Endodermal cell (in vitro differentiated cells): ENCODE results near the gene MAP2K3. TPM values are rescaled to one million over a fixed set of nuclear protein-coding genes. Genes with fewer than 3 reads are reported as not detected.

Experiments
- DNase-seq: peaks from one replicate; pipeline ENCODE4 v3.0.0-alpha.2; 2017
- H3K27ac ChIP-seq: 2 replicates; pipeline ENCODE4 v1.5.1; 2013; ENCODE audit warnings: mild to moderate bottlenecking, low read depth, low read length, moderate library complexity
- H3K27me3 ChIP-seq: 2 replicates; pipeline ENCODE4 v1.6.1; 2013; ENCODE audit warnings: mild to moderate bottlenecking, low read length, moderate library complexity; ENCODE audit not compliant: insufficient read depth, control insufficient read depth, poor library complexity, severe bottlenecking
- H3K36me3 ChIP-seq: 2 replicates; pipeline ENCODE4 v1.7.0; 2013; ENCODE audit warnings: mild to moderate bottlenecking, low read length, moderate library complexity; ENCODE audit not compliant: control insufficient read depth, insufficient read depth
- H3K4me1 ChIP-seq: one replicate; pipeline ENCODE4 v1.7.0; 2013; ENCODE audit warnings: low read length; ENCODE audit not compliant: control insufficient read depth, insufficient read depth
- H3K4me3 ChIP-seq: 2 replicates; pipeline ENCODE4 v1.5.1; 2013; ENCODE audit warnings: mild to moderate bottlenecking, low read length, moderate library complexity
- H3K9ac ChIP-seq: 2 replicates; pipeline ENCODE4 v1.6.1; 2013; ENCODE audit warnings: mild to moderate bottlenecking, low read length, moderate library complexity; ENCODE audit not compliant: poor library complexity, severe bottlenecking; ENCODE audit errors: extremely low read depth
- H3K9me3 ChIP-seq: 2 replicates; pipeline ENCODE4 v1.6.1; 2013; ENCODE audit warnings: mild to moderate bottlenecking, low read length, moderate library complexity; ENCODE audit not compliant: control insufficient read depth
- H3K27ac Mint-ChIP-seq: 2 replicates; pipeline ENCODE4 v1.8.0; 2020; ENCODE audit warnings: mixed read lengths
- H3K27me3 Mint-ChIP-seq: 2 replicates; pipeline ENCODE4 v1.8.0; 2021; ENCODE audit warnings: mild to moderate bottlenecking, mixed read lengths; ENCODE audit not compliant: insufficient read depth
- H3K36me3 Mint-ChIP-seq: 2 replicates; pipeline ENCODE4 v1.8.0; 2020; ENCODE audit warnings: low read depth, mixed read lengths
- H3K4me1 Mint-ChIP-seq: 2 replicates; pipeline ENCODE4 v1.8.0; 2020; ENCODE audit warnings: mixed read lengths
- H3K4me3 Mint-ChIP-seq: 2 replicates; pipeline ENCODE4 v1.8.0; 2020; ENCODE audit warnings: mild to moderate bottlenecking, moderate library complexity, mixed read lengths
- H3K9me3 Mint-ChIP-seq: 2 replicates; pipeline ENCODE4 v1.8.0; 2020; ENCODE audit warnings: mild to moderate bottlenecking, mixed read lengths
- WGBS, 2 experiments: methylation state at CpG; one replicate each; pipeline versions ENCODE4 v1.1.5 to v1.1.7; 2013; ENCODE audit warnings: missing lambda C conversion rate in 2 of 2, mixed read lengths in 1 of 2; ENCODE audit not compliant: insufficient coverage in 1 of 2, insufficient read length in 1 of 2; 5-methylcytosine and 5-hydroxymethylcytosine counted together
- total RNA-seq, 2 donors: library from RNA; stranded (reverse); fragmentation: NEBNext Ultra II Directional in 1 of 2; extraction: Animal tissue kit (Norgen Biotek cat#: 25700) in 1 of 2; gene quantifications; 2 replicates in 1 of 2; 3 replicates in 1 of 2; pipeline ENCODE4 v1.2.1, GENCODE V29; 2021
- TF ChIP-seq, protein P1 (sequence below): fragments of 200-600 bp; sonication (generic); conservative IDR thresholded peaks from 2 replicates; pipeline ENCODE4 v1.5.0; 2021; ENCODE audit warnings: antibody characterized with exemption, mild to moderate bottlenecking

The MAP2K3 gene
- total RNA-seq, 2 donors from 2014 or later, result 31.6 to 37.6 TPM

DNA sequence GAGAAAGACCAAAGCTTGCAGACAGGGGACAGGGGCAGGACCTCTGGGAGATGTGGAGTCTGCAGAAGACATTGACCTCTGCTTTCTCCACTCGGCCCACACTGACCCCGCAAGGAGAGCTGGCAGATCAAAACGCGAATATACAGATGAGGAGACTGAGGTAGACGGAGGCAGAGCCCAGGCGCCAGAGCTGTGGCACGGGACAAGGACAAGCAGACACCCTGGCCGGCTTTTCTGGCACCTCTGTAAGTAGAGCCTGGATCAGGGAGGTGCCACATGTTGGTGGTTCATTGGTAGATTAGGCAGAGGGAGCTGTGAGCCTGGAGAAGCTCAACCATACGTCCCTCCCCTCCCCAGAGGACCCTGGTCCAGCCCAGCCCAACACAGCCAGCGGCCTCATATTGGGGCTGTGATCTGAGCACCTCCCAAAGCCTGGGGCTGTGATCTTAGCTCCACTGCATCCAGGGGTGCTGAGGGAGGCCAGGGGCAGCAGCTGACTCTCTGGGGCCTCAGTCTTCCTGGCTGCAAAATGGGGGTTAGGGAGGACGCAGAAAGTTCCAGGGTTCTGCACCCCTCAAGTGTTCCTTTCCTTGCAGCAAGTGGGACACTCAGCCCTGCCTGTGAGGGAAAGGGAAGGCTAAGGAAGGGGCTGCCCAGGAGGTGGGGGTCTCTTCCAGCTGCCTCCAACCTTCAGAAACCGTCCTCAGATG is 35.3 kb upstream of the MAP2K3 start:
- Mint-ChIP-seq H3K9me3 (no peaks in the 10 kb centered on the region), H3K36me3 (no peaks in the 10 kb centered on the region), H3K4me1 (peaks cover 2% of the 10 kb centered on the region), H3K27ac (peak overlapping the region; percentile 71), H3K27me3 (no peaks in the 10 kb centered on the region), H3K4me3 (no peak overlapping the region)
- H3K36me3 ChIP-seq, result peaks cover 15% of the 10 kb centered on the region
- TF ChIP-seq, protein P1, sequence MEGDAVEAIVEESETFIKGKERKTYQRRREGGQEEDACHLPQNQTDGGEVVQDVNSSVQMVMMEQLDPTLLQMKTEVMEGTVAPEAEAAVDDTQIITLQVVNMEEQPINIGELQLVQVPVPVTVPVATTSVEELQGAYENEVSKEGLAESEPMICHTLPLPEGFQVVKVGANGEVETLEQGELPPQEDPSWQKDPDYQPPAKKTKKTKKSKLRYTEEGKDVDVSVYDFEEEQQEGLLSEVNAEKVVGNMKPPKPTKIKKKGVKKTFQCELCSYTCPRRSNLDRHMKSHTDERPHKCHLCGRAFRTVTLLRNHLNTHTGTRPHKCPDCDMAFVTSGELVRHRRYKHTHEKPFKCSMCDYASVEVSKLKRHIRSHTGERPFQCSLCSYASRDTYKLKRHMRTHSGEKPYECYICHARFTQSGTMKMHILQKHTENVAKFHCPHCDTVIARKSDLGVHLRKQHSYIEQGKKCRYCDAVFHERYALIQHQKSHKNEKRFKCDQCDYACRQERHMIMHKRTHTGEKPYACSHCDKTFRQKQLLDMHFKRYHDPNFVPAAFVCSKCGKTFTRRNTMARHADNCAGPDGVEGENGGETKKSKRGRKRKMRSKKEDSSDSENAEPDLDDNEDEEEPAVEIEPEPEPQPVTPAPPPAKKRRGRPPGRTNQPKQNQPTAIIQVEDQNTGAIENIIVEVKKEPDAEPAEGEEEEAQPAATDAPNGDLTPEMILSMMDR, result no peak
- no peaks in the 10 kb centered on the region for H3K27me3 ChIP-seq
- no peak overlapping the region for H3K9ac ChIP-seq
- DNase-seq, result peak; percentile 61
- H3K4me1 ChIP-seq, result peaks cover 5% of the 10 kb centered on the region
- H3K4me3 ChIP-seq, result no peak overlapping the region
- 92 to 95% methylated on average over 9 to 12 of the region's 12 CpGs for WGBS, 2 experiments
- no peak overlapping the region for H3K27ac ChIP-seq
- no peaks in the 10 kb centered on the region for H3K9me3 ChIP-seq

DNA sequence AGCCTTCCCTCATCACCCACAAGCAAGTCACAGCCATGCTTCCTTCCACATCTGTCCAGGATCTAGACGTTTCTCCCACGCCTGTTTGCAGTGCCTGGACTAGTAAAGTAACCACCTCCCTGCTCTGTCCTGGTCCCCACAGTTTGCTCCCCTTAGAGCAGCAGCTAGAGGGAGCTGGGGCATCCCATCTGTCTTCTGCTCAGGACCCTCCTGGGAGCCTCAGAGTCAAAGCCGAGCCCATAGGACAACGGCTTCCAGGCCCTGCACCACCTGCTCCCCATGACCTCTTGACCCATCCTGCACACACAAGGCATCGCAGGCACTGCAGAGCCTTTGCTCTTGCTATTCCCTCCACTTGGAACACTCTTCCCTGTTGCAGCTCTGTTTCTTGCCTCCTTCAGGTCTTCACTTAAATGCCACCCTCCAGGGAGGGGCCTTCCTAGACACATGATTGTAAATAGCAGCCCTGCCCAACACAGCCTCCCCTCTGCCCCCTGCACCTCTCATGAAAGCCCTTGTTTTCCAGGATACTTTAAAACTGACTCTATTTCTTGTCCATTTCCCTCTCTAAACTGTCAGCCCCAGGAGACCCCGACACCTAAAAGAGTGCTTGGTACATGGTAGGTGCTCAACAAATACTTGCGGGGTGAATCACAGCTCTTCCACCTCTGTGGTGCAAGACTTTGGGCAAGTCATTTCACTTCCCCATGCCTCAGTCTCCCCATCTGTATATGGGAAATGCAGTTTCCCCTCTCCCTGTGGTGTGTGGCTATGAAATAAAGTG is 34.4 kb upstream of the MAP2K3 start:
- no peak overlapping the region for H3K27ac ChIP-seq
- H3K9ac ChIP-seq, result no peak overlapping the region
- Mint-ChIP-seq H3K4me1 (peaks cover 2% of the 10 kb centered on the region), H3K4me3 (no peak overlapping the region), H3K36me3 (no peaks in the 10 kb centered on the region), H3K27me3 (no peaks in the 10 kb centered on the region), H3K9me3 (peaks cover 5% of the 10 kb centered on the region), H3K27ac (peak overlapping the region; percentile 65)
- peaks cover 8% of the 10 kb centered on the region for H3K36me3 ChIP-seq
- H3K4me1 ChIP-seq, result peaks cover 5% of the 10 kb centered on the region
- peak overlapping the region; percentile 87 for H3K4me3 ChIP-seq
- no peaks in the 10 kb centered on the region for H3K9me3 ChIP-seq
- peak; percentile 72 for DNase-seq
- TF ChIP-seq, protein P1, result peak; percentile 42
- H3K27me3 ChIP-seq, result no peaks in the 10 kb centered on the region
- 88 to 90% methylated on average over 5 to 7 of the region's 7 CpGs for WGBS, 2 experiments

DNA sequence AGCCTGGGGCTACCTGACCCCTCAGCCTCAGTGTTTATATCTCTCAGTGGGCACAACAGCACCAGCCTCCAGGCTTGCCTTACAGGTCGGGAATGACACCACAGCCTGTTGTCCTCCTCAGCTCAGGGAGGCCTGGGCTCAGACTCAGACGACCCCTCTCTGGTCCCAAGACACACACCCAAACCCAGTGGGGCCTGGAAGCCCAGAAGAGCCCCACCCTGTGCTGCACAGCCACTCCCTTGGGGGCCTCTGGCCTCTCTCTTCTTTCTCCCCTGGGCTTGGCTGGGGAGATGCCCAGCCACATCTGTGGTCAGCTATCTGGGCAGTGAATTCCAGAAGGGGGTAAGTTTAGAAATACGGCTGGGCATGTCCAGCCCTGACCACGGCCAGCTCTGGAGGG is 33.7 kb upstream of the MAP2K3 start:
- no peaks in the 10 kb centered on the region for H3K9me3 ChIP-seq
- H3K4me1 ChIP-seq, result peaks cover 5% of the 10 kb centered on the region
- TF ChIP-seq, protein P1, result no peak
- Mint-ChIP-seq H3K9me3 (peaks cover 10% of the 10 kb centered on the region), H3K27ac (no peak overlapping the region), H3K36me3 (no peaks in the 10 kb centered on the region), H3K27me3 (no peaks in the 10 kb centered on the region), H3K4me3 (no peak overlapping the region), H3K4me1 (peaks cover 2% of the 10 kb centered on the region)
- no peak for DNase-seq
- 83 to 87% methylated on average over 1 to 4 of the region's 4 CpGs for WGBS, 2 experiments
- peak overlapping the region; percentile 20 for H3K9ac ChIP-seq
- H3K27me3 ChIP-seq, result no peaks in the 10 kb centered on the region
- H3K27ac ChIP-seq, result no peak overlapping the region
- peak overlapping the region; percentile 87 for H3K4me3 ChIP-seq
- H3K36me3 ChIP-seq, result peaks cover 8% of the 10 kb centered on the region
